HG03439 (cell line): ENCODE measurements around the gene SLCO1B3.
"Not testable (repeated sequence)": the region's sequence is repeated elsewhere in the genome, so short reads cannot be mapped to it uniquely, and the experiment has no call there.

Experiments
- ATAC-seq: cut with Tn5 transposase; IDR thresholded peaks from one replicate; pipeline ENCODE4 v1.9.1; 2021; ENCODE audit warnings: mild to moderate bottlenecking, moderate library complexity; ENCODE audit not compliant: unreplicated experiment

Gene SLCO1B3, protein sequence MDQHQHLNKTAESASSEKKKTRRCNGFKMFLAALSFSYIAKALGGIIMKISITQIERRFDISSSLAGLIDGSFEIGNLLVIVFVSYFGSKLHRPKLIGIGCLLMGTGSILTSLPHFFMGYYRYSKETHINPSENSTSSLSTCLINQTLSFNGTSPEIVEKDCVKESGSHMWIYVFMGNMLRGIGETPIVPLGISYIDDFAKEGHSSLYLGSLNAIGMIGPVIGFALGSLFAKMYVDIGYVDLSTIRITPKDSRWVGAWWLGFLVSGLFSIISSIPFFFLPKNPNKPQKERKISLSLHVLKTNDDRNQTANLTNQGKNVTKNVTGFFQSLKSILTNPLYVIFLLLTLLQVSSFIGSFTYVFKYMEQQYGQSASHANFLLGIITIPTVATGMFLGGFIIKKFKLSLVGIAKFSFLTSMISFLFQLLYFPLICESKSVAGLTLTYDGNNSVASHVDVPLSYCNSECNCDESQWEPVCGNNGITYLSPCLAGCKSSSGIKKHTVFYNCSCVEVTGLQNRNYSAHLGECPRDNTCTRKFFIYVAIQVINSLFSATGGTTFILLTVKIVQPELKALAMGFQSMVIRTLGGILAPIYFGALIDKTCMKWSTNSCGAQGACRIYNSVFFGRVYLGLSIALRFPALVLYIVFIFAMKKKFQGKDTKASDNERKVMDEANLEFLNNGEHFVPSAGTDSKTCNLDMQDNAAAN

DNA sequence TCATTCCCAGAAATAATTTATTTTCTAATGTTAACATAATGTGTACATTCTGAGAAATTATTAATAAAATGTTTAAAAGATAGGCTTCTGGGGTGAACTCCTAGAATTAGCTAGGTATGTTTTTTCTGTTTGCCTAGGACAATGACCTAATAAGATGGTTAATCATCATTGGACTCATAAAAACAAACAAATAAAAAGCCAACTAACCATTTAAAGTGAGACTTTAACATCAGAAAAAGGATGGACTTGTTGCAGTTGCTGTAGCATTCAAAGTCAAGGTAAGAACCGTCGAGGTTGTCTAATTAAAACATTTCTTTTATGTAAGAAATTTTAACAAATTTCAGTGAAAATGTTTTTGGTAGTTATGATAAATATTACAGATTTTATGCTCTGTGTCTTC is at the start of gene SLCO1B3:
SLCO1B3 (plus strand) TSS at position 219 of the 400 bp plus-strand sequence. CDS start 5,034 bp downstream, outside the sequence.
- ATAC-seq, result no peak

DNA sequence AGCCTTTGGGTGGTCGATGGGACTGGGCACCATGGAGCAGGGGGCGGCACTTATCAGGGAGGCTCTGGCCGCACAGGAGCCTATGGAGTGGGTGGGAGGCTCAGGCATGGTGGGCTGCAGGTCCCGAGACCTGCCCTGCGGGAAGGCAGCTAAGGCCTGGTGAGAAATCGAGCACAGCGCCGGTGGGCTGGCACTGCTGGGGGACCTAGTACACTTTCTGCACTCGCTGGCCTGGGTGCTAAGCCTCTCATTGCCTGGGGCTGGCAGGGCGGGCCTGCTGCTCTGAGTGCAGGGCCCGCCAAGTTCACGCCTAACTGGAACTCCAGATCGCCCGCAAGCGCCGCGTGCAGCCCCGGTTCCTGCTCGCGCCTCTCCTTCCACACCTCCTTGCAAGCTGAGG is 33.1 kb upstream of the SLCO1B3 start:
- ATAC-seq, result no peak

DNA sequence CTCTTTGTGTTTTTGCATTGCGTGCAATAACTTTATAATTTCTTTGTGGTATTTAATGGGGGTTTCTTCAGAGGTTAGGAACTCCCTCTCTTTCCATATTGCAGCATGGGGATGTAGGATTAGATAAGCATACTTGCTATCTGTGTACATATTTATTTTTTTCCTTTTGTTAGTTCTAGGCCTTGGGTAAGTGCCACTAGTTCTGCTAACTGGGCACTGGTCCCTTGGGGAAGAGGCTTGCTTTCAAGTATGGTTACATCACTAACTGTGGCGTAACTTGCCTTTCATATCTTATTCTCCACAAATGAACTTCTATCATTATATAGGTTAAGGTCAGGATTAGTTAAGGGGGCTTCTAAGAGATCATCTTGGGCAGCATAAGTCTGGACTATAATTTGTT is 31.5 kb upstream of the SLCO1B3 start:
- ATAC-seq, result no peak

DNA sequence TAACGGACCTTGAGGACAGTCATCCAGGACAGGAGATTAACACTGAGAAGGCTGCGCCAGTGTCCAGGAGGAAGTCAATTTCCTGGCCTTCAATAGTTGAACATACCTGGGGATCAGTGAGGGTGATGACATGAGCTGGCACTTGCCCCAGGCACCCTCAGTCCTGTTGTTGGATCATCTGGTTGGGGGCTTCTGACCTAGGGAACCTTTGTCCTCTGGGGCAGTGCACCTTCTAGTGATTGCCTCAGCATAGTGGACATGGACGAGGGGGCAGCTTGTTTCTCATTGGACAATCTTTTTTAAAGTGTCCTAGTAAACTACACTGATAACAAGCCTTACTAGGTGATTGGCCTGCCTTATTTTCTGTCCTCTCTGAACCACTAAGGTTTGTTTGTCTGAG is 30.5 kb upstream of the SLCO1B3 start:
- not testable (repeated sequence) for ATAC-seq

DNA sequence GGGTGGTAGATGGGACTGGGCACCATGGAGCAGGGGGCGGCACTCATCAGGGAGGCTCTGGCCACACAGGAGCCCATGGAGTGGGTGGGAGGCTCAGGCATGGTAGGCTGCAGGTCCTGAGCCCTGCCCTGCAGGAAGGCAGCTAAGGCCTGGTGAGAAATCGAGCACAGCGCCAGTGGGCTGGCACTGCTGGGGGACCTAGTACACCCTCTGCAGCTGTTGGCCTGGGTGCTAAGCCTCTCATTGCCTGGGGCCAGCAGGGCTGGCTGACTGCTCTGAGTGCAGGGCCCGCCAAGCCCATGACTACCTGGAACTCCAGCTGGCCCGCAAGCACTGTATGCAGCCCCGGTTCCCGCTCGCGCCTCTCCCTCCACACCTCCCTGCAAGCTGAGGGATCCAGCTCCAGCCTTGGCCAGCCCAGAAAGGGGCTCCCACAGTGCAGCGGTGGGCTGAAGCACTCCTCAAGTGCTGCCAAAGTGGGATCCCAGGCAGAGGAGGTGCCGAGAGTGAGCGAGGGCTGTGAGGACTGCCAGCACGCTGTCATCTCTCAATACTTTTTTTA is 26.6 kb upstream of the SLCO1B3 start:
- not testable (repeated sequence) for ATAC-seq

DNA sequence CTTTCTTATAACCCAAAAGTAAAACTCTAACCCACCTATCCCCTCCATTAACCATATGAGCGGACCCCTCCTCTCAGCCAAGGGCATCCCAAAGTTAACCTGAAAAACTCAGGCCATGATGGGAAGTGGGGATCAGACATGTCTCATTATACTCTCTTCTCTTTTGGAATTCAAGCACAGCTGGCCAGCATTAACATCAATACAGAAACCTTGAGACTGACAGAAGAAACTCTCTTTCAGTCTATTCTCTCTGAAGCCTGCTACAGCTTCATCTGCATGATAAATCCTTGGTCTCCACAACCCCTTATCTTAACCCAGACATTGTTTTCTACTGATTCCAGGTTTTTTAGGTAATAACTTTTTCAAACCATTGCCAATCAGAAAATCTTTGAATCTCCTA is 17.5 kb upstream of the SLCO1B3 start:
- ATAC-seq, result no peak

DNA sequence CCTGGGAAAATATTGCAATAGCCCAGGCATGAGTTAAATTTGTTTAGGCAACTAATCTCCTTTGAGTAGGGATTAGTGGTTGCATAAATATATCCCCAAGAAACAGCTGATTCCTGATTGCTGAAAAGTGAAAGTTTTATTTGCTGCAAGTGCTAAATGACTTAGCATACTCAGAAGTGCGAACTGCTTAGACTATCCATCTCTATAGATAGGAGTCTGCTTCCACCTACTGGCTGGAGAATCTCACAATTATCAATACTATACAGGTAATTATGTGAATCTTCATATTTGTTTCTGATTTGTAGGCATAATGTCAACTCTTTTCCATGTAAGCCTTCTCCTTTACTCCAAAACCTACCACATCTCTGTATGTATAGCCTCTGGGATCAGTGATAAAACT is 12.0 kb upstream of the SLCO1B3 start:
- no peak for ATAC-seq

DNA sequence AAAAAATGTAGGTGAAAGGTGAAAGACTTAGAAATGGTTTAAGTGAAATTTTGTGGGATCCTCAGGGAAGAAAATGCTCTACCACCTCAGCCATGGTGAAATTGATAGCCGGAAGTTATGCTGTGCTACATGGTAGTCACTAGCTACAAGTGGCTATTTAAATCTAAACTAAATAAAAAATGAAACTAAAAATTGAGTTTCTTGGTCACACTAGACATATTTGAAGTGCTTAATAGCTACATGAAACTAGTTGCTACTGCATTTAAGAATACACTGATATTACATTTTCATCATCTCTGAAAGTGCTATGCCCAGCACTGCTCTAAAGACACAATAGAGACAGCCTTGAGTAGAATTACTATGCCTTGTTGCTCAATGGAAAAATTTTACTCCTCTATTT is 10.3 kb upstream of the SLCO1B3 start:
- ATAC-seq, result no peak

DNA sequence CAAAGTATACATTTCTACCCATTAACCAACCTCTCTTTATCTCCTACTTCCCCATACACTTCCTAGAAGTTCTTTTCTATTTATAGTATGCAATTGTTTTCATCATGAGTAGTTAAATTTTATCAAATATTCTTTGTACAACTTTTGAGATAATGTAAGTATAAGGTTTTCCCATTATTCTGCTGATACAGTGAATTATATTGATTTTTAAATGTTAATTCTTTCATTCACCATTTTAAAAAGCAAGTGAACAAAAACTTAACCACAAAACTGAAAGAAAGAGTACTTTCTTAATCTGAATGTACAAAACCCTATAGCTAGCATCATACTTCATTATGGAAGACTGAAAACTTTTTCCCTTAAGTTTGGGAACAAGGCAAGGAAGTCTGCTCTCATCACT is 9.5 kb upstream of the SLCO1B3 start:
- ATAC-seq, result no peak

DNA sequence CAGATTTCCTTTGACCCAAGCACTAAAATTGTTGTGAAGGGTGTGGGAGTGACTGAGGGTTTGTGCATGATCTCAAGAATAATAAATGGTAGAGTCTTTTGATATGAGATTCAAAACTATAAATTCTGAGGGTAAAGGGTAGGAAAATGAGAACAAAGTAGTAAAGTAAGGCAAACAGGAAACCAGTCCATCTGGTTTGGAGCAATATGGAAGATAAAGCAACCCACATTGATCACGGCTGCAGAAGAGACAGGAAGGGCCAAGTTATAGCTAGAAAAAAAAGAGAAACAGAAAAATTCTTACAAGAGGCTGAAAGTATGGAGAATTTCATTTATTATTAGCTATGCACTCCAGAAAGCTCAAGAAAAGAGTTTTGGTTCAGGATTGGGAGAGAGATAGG is 4.6 kb upstream of the SLCO1B3 start:
- ATAC-seq, result no peak

DNA sequence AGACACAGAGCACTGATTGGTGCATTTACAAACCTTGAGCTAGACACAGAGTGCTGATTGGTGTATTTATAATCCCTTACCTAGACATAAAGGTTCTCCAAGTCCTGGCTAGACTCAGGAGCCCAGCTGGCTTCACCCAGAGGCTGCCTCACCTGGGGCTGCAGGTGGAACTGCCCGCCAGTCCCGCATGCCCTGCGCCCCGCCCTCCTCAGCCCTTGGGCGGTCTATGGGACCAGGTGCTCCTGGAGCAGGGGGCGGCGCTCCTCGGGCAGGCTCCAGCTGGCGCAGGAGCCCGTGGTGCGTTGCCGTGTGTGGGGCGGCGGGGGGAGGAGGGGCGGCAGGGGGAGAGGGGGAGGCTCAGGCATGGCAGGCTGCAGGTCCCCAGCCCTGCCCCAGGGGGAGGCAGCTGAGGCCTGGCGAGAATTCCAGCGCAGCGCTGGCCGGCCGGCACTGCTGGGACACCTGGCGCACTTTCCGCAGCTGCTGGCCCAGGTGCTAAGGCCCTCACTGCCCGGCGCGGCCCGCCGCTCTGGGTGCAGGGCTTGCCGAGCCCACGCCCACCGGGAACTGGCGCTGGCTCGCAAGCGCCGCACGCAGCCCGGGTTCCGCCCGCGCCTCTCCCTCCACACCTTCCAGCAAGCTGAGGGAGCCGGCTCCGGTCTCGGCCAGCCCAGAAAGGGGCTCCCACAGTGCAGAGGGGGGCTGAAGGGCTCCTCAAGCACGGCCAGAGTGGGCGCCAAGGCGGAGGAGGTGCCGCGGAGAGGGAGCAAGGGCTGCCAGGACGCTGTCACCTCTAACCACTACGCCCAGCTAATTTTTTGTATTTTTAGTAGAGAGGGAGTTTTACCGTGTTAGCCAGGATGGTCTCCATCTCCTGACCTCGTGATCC is 3.1 kb upstream of the SLCO1B3 start:
- no peak for ATAC-seq

DNA sequence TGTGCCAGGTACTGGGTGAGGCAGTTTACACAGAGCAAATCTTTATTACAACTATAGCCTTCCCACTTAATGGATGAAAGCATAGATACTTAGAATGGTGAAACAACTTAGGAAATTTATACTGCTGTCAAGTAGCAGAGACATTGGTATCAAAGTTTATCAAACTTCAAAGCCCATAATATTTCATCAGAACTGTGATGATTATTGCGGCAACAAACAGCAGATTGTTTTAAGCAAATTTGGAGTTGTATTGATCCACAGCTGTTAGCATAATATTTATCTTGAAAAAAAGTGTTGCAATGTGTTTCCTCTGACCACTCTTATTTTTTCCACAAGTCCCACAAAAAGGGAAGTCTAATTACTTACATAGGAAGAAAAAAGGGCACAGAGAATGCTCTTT is 2.0 kb upstream of the SLCO1B3 start:
- no peak for ATAC-seq

DNA sequence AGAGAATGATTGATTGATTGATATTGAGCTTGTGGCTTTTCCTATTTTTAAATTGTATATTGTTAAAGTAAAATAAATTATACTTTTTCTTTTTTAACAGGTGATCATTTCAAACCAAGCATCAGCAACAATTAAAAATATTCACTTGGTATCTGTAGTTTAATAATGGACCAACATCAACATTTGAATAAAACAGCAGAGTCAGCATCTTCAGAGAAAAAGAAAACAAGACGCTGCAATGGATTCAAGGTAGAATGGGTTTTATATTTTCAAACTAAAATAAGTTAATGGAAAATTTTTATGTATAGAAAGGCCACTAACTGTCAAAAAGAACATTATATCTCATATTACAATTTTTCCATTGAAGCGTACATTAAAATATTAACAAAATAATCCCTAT is 5.1 kb downstream of the SLCO1B3 start:
- no peak for ATAC-seq

DNA sequence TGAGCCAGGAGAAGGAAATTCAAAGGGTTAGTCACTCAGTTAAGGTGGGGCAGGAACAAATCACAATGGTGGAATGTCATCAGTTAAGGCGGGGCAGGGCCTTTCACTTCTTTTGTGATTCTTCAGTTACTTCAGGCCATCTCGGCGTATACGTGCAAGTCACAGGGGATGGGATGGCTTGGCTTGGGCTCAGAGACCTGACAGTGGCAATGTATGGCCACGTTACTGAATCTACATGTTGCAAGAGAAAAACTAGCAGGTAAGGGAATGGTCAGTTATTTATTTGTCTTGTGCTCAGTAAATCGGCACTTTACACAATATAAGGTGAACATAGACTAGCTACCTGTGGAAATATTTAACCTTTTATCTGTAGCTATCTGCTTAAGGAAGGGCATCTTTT is 11.9 kb downstream of the SLCO1B3 start:
- no peak for ATAC-seq

DNA sequence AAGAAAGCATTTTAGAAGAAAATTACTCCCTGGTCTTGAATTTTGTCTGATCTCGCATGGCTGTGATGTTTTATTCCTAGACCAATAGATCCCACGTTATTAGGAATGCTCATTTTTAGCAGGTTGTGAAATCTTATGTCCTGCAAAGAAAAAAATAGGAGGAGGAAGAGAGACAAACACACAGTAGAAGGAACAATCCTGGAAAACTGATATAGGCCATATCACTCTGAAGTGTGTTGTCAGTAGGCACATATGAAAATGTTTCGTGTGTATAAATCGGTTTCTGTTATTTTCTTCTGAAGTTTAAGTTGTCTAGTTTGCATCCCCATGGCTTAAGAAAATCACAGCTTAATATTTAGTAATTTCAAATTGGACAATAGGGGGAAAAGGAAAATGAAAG is 12.4 kb downstream of the SLCO1B3 start:
- ATAC-seq, result no peak

DNA sequence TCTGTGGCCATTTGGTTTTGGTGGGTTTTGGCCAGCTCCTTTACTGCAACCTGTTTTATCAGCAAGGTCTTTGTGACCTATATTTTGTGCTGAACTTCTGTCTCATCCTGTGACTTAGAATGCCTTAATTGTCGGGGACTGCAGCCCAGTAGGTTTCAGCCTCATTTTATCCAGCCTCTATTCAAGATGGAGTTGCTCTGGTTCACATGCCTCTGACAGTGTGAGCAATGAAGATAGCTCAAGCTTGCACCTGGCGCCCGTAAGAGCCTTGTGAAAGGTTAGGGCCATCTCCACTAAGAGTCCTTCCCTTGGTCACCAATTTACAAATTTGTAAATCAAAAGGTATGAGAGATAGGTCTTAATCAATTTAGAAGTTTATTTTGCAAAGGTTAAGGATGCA is 19.4 kb downstream of the SLCO1B3 start:
- ATAC-seq, result no peak

DNA sequence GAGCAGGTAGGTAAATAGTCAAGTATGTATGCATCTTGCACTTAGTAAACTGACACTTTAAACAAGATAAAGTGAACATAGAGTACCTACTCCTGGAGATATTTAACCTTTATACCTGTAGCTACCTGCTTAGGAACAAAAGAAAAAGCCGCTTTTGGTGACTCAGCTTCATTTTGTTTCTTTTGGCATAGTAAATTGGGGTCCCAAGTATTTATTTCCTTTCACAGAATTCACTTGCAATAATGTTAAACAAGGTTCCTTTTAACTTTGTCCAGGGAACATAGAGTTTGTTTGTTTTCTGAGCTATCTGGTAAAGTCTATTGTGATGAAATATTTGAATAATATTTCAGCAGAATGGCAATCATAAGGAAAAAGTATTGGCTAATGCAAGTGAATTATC is 20.0 kb downstream of the SLCO1B3 start:
- no peak for ATAC-seq

DNA sequence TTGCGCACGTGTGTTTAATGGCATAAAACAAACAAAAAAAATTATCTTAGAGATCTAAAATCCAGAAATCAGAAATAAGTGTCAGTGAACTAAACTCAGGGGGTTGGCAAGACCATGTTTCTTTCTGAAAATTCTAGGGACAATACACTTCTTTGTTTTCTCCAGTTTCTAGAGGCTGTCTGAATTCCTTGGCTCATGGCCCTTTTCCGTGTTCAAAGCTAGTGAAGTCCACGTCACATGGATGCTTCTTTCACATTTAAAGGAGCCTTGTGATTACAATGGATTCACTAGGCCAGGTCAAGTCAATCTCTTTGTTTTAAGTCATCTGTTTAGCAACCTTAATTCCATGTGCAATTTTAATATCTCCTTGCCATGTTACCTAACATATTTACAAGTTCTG is 22.4 kb downstream of the SLCO1B3 start:
- no peak for ATAC-seq

DNA sequence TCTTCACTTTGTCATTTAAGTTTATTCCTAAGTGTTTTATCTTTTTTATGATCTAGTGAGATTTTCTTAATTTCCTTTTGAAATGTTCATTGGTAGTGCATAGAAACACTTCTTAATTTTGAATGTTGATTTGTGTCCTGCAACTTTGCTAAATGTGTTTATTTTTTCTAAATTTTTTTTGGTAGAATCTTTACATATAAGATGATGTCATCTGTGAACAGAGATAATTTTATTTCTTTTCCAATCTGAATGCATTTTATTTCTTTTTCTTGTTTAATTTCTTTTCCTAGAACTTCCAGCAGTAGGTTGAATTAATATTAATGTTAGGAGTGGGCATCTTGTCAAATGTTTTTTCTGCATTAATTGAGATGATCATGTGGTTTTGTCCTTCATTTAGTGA is 42.1 kb downstream of the SLCO1B3 start:
- ATAC-seq, result no peak

DNA sequence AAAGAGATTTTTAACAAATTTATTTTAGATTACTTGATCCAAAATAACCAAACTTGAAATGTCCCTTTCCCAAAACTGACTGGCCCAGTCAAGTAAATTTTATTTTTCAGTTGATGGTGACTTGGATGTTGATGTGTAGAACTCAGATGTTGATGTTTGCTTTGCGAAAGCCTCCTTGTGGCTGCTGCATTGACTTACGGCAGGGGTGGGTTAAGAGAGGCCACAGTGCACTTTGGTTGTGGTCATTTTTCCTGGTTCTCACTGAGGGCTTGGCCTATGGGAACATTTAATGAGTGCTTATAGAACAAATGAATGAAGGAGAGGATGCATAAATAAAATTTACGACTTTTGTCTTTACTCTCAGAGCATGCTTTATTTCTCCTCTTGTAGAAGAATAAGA is 52.6 kb downstream of the SLCO1B3 start:
- ATAC-seq, result no peak

DNA sequence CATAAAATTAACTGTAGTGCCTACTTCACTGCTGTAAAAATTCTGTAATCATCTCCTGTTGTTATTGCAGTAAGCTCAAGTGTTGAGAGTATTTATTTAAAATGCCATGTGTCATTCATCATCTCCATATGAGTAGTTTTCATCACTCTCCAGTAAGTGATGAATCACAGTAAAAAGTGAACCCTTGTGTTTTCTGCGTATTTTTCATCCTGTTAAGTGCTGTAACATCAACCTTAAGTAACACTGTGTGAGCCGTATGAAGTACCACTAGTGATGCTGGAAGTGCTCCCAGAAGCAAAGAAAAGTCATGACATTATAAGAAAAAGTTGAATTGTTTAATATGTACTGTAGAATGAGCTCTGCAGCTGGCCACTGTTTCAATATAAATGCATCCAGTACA is 55.4 kb downstream of the SLCO1B3 start:
- no peak for ATAC-seq
